ENCODE results near the gene DNASE1L1. TPM values are rescaled to one million over a fixed set of nuclear protein-coding genes. Genes with fewer than 3 reads are reported as not detected.

DNASE1L1 gene
- total RNA-seq, 1 donor from 2014 or later, result 24.8 TPM

DNA sequence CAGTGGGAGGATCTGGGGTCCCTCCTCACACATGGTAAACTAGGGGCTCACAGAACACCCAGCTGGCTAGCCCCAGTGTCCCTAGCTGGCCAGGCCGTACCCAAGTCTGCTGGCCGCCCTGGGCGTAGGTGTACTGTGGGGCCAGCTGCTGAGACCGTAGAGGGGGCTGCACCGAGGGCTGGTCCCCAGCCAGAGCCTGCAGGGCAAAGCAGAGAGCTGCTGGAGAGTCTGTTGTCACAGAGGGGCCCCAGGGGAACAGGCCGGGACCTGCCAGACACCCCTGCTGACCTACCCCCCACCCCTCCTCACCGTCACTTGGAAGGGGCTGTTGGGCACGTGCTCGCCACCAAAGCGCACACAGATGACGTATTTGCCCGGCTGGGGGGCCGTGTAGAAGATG is 54.5 kb downstream of the DNASE1L1 start:
- intact Hi-C loops (cut with micrococcal nuclease), result no loop called here

DNA sequence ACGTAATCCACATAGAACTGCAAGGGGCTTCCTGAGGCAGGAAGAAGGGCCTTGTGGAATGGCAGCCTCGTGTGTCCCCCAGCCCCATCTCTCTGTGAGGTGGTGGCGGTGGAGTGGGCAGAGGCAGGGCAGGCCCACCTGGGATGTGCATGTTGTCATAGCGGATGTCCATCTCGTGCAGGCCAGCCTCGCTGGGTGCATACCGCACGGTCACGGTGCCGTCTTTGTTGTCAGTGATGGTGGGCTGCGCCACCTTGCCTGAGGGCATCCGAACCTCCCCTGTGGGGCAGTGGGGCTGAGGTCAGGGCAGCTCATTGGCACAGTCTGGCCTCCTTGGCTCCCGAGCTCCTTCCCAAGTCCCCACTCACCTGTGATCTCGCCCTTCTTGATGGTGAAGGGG is 55.0 kb downstream of the DNASE1L1 start:
- intact Hi-C loops (cut with micrococcal nuclease), result no loop called here

DNA sequence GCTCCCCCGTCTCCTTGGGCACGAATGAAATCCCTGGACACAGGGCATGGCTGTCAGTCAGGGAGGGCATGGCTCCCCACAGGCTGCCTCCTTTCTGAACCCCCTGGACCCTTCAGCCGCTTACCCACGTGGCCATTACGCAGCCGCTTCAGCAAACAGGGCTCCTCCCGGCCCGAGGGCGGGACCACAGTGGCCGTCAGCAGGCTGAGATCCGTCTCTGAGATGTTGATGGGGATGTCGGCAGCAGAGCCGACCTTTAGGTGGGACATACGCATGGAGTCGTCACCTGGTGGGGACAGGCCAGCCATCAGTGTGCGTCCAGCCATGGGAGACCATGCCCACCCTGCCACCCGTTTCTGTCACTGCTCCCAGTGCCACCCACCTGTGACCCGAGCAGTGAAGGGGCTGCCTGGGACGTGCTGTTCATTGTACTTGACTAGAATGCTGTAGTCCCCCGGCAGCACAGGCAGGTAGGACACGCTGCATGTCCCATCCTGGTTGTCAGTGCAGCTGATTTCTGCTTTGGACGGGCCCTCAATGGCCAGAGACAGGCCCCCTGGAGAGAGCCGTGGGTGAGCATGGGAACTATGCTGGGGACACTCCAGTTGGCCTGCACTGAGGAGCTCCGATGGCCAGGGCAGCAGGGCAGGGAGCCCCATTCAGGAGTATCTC is 55.7 kb downstream of the DNASE1L1 start:
- intact Hi-C loops (cut with micrococcal nuclease), result no loop called here

DNA sequence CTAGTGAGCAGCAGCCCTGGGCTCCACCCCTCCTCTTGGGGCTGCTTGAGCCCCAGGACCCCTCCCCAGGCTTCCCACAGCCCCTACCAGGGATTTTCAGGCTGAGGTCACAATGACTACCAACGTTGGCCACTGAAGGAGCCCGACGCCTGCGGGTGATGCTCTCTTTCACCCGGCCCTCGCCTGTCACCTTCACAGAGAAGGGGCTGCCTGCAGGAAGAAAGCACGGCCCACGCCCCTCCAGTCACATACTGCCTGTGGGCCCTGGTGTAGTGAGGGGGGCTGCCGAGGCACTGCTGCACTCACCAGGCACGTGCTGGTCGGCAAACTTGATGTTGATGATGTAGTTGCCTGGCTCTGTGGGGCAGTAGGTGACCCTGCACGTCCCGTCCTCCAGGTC is 56.6 kb downstream of the DNASE1L1 start:
- intact Hi-C loops (cut with micrococcal nuclease), result loop anchor here (1.0 kb wide), 1 partner anchor 17 kb away; no protein-coding TSS in a partner anchor

DNA sequence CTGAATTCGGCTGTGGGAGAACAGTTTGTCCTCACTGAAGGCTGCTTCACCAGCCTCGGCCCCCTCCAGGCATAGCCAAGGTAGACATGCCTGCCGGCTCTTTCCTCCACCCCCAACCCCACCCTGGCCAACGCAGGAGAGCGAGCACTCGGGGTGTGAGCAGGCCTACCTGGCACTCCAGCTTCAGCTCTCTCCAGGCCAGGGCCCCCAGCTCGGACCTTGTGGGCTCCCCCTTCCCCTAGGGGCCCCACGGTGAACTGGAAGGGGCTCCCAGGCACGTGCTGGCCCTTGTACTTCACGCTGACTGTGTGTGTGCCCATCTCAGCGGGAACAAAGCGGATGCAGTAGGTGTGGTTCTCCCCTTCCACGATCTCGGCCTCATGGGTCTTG is 57.0 kb downstream of the DNASE1L1 start:
- intact Hi-C loops (cut with micrococcal nuclease), result loop anchor here (1.0 kb wide), 1 partner anchor 17 kb away; no protein-coding TSS in a partner anchor

Other genes with a start within 250 kb of the DNASE1L1 start
- gene OPN1MW, start 226.7 kb downstream of the DNASE1L1 start, total RNA-seq, result not detected in 2 replicates
- not detected in 2 replicates for gene OPN1MW2, start 189.5 kb downstream of the DNASE1L1 start, total RNA-seq
- not detected in 2 replicates for gene OPN1MW3, start 151.7 kb downstream of the DNASE1L1 start, total RNA-seq
- gene TEX28, start 114.1 kb downstream of the DNASE1L1 start, total RNA-seq, result not detected in 2 replicates
- gene TKTL1, start 113.5 kb downstream of the DNASE1L1 start, total RNA-seq, result 0.98 and 1.0 TPM in 2 replicates
- gene FLNA, start 34.6 kb downstream of the DNASE1L1 start, total RNA-seq, result 1,245 and 1,271 TPM in 2 replicates
- gene EMD, start 30.0 kb downstream of the DNASE1L1 start, total RNA-seq, result 56.4 and 61.3 TPM in 2 replicates
- 3,046 and 3,070 TPM in 2 replicates for gene RPL10, start 10.9 kb downstream of the DNASE1L1 start, total RNA-seq
- gene TAFAZZIN, start 2.3 kb upstream of the DNASE1L1 start, total RNA-seq, result 95.9 and 97.3 TPM in 2 replicates
- 43.2 and 46.1 TPM in 2 replicates for gene ATP6AP1, start 19.4 kb upstream of the DNASE1L1 start, total RNA-seq
- gene GDI1, start 27.9 kb upstream of the DNASE1L1 start, total RNA-seq, result 99.0 and 102 TPM in 2 replicates
- 65.3 and 74.3 TPM in 2 replicates for gene FAM50A, start 34.9 kb upstream of the DNASE1L1 start, total RNA-seq
- 29.0 and 29.8 TPM in 2 replicates for gene PLXNA3, start 49.0 kb upstream of the DNASE1L1 start, total RNA-seq
- 50.6 and 52.5 TPM in 2 replicates for gene LAGE3, start 70.0 kb upstream of the DNASE1L1 start, total RNA-seq
- gene UBL4A, start 77.4 kb upstream of the DNASE1L1 start, total RNA-seq, result 43.7 and 47.7 TPM in 2 replicates
- 22.1 and 22.3 TPM in 2 replicates for gene SLC10A3, start 81.4 kb upstream of the DNASE1L1 start, total RNA-seq
- 30.5 and 32.4 TPM in 2 replicates for gene FAM3A, start 107.0 kb upstream of the DNASE1L1 start, total RNA-seq
- 67.9 and 68.2 TPM in 2 replicates for gene G6PD, start 137.6 kb upstream of the DNASE1L1 start, total RNA-seq
- 41.9 and 45.1 TPM in 2 replicates for gene IKBKG, start 138.4 kb upstream of the DNASE1L1 start, total RNA-seq
- gene CTAG1A, start 175.9 kb upstream of the DNASE1L1 start, total RNA-seq, result not detected in 2 replicates
- gene CTAG1B, start 210.0 kb upstream of the DNASE1L1 start, total RNA-seq, result not detected in 2 replicates
- gene CTAG2, start 244.3 kb upstream of the DNASE1L1 start, total RNA-seq, result not detected in 2 replicates